Measurements from ENCODE around the gene FAM184A.

GRCh38 chr6:119027465-119027864 lies 51.0 kb downstream of the FAM184A start:
- no peak for TF ChIP-seq CTCF (optimal IDR thresholded peaks at IDR 0.05 in 1 of 3, IDR thresholded peaks at IDR 0.05 in 1 of 3, conservative IDR thresholded peaks at IDR 0.05 in 1 of 3; ENCODE audit: extremely low read depth in 1 of 3, insufficient read depth in 2 of 3, low read length in 3 of 3)
- no peak for TF ChIP-seq EZH2 (IDR thresholded peaks at IDR 0.05; ENCODE audit: low read length)

All from keratinocyte (primary cell).